ENCODE data around the gene SLC35C1.

SLC35C1 gene

GRCh38 chr11:45843158-45843924 is 38.4 kb downstream of the SLC35C1 start:
- H3K4me1 ChIP-seq: peaks cover 0 to 22% (median 11%) of the 10 kb centered on the region in 4 donors
- peak; percentile 92 to 96 for DNase-seq
- no peak overlapping the region for H3K4me3 ChIP-seq
- intact Hi-C loops (cut with DNase I; ENCODE audit: low total_unique reads): loop anchor here (5.0 kb wide), 1 partner anchor 74 kb away; the partner anchor contains the start of gene PEX16
- no peaks in the 10 kb centered on the region for H3K9me3 ChIP-seq
- peak overlapping the region in 1 of 2 donors; percentile 44 for H3K27ac ChIP-seq
- no peaks in the 10 kb centered on the region for H3K27me3 ChIP-seq
- peak; percentile 89 to 93 for TF ChIP-seq CTCF (IDR thresholded peaks at IDR 0.05)
- no peaks in the 10 kb centered on the region for H3K36me3 ChIP-seq

- DNase-seq: no peak
- H3K36me3 ChIP-seq: no peaks in the 10 kb centered on the region
- no peak overlapping the region for H3K27ac ChIP-seq
- no peaks in the 10 kb centered on the region for H3K9me3 ChIP-seq
- TF ChIP-seq CTCF (IDR thresholded peaks at IDR 0.05): no peak
- intact Hi-C loops (cut with DNase I; ENCODE audit: low total_unique reads): loop anchor here (5.0 kb wide), 1 partner anchor 72 kb away; the partner anchor contains the start of gene PEX16
- H3K27me3 ChIP-seq: no peaks in the 10 kb centered on the region
- H3K4me1 ChIP-seq: peaks cover 0 to 39% (median 27%) of the 10 kb centered on the region in 4 donors
- no peak overlapping the region for H3K4me3 ChIP-seq
Measured at GRCh38 chr11:45844822-45845578, 40.1 kb downstream of the SLC35C1 start.

GRCh38 chr11:45846174-45846675 is 41.3 kb downstream of the SLC35C1 start:
- DNase-seq: peak in 1 of 2 donors; percentile 46
- Histone ChIP-seq H3K27ac (peak overlapping the region; percentile 97 to 99), H3K9me3 (no peaks in the 10 kb centered on the region), H3K36me3 (no peaks in the 10 kb centered on the region), H3K27me3 (no peaks in the 10 kb centered on the region), H3K4me3 (peak overlapping the region; percentile 91 to 98), H3K4me1 (peaks cover 0 to 51% (median 39%) of the 10 kb centered on the region in 4 donors)
- TF ChIP-seq CTCF (IDR thresholded peaks at IDR 0.05): no peak
- intact Hi-C loops (cut with DNase I; ENCODE audit: low total_unique reads): no loop called here

- intact Hi-C loops (cut with DNase I; ENCODE audit: low total_unique reads): no loop called here
- Histone ChIP-seq H3K9me3 (no peaks in the 10 kb centered on the region), H3K27me3 (no peaks in the 10 kb centered on the region), H3K27ac (peak within 1 kb of the TSS; percentile 97 to 99), H3K36me3 (no peaks in the 10 kb centered on the region), H3K4me1 (peaks cover 0 to 61% (median 49%) of the 10 kb centered on the region in 4 donors), H3K4me3 (peak within 1 kb of the TSS; percentile 91 to 98)
- peak; percentile 99 to 100 for DNase-seq
- TF ChIP-seq CTCF (IDR thresholded peaks at IDR 0.05): peak in 1 of 2 experiments; percentile 7
Measured at GRCh38 chr11:45846974-45847910, 42.3 kb downstream of the SLC35C1 start, which contains the start of gene CRY2. Gene CRY2, plus strand, starts transcription at chr11:45847475. Its CDS starts 16 bp downstream, at chr11:45847491.

- Histone ChIP-seq H3K4me1 (peaks cover 0 to 65% (median 55%) of the 10 kb centered on the region in 4 donors), H3K27ac (peak overlapping the region; percentile 97 to 99), H3K9me3 (no peaks in the 10 kb centered on the region), H3K4me3 (peak overlapping the region; percentile 91 to 98), H3K36me3 (no peaks in the 10 kb centered on the region), H3K27me3 (no peaks in the 10 kb centered on the region)
- intact Hi-C loops (cut with DNase I; ENCODE audit: low total_unique reads): no loop called here
- peak in 1 of 2 experiments; percentile 15 for TF ChIP-seq CTCF (IDR thresholded peaks at IDR 0.05)
- peak; percentile 58 to 79 for DNase-seq
Measured at GRCh38 chr11:45847911-45848316, 43.0 kb downstream of the SLC35C1 start.

Measured in tibial artery (tissue), 4 donors.